Upper lobe of left lung (tissue), 4 donors: ENCODE data around the gene CAPN5.

Experiments
- CTCF ChIP-seq, 6 experiments: fragments of 450-650 bp in 4 of 6; fragments of 200-600 bp in 2 of 6; sonication (generic) in 2 of 6; IDR thresholded peaks; one replicate each; pipeline ENCODE4 v1.5.1; 2016 to 2019; ENCODE audit warnings: antibody characterized with exemption in 6 of 6
- EP300 ChIP-seq, 4 donors: sonication (generic); formaldehyde crosslinking; IDR thresholded peaks; one replicate each; pipeline ENCODE4 v1.5.1; 2017; ENCODE audit warnings: antibody characterized with exemption in 4 of 4, control low read depth in 2 of 4
- POLR2A ChIP-seq, 4 donors: fragments of 450-650 bp; IDR thresholded peaks; one replicate each; pipeline ENCODE4 v1.5.1; 2016 to 2017; ENCODE audit warnings: antibody characterized with exemption in 4 of 4, mild to moderate bottlenecking in 2 of 4
- POLR2AphosphoS5 ChIP-seq, 2 donors: sonication (generic); formaldehyde crosslinking; IDR thresholded peaks; one replicate each; pipeline ENCODE4 v1.5.1; 2017; ENCODE audit warnings: antibody characterized with exemption in 2 of 2

- TF ChIP-seq POLR2A (IDR thresholded peaks at IDR 0.05) = no peak
- no peak for TF ChIP-seq CTCF (IDR thresholded peaks at IDR 0.05)
- TF ChIP-seq EP300 (IDR thresholded peaks at IDR 0.05) = no peak
- no peak for TF ChIP-seq POLR2AphosphoS5 (IDR thresholded peaks at IDR 0.05)
These were observed 68.3 kb downstream of the CAPN5 start for GRCh38 chr11:77135069-77135468.
